K562 (cell line): Measurements from ENCODE around the gene LRRC8C. TPM values are rescaled to one million over a fixed set of nuclear protein-coding genes. Genes with fewer than 3 reads are reported as not detected.
A peak's percentile ranks its signal among the peaks of the same experiment; 100 is the strongest.

Source experiments
- FOSL1 ChIP-seq: fragments of 200-800 bp; sonication (Bioruptor generic); conservative IDR thresholded peaks from 2 replicates; pipeline ENCODE4 v1.6.1; 2016; ENCODE audit warnings: missing genetic modification characterization, missing compliant biosample characterization
- HDAC2 ChIP-seq: fragments of 450-650 bp; IDR thresholded peaks from 2 replicates; pipeline ENCODE4 v1.6.1; 2016; ENCODE audit warnings: mild to moderate bottlenecking
- HDAC8 ChIP-seq: fragments of 450-650 bp; IDR thresholded peaks from 2 replicates; pipeline ENCODE4 v1.6.1; 2016; ENCODE audit warnings: mild to moderate bottlenecking, missing genetic modification characterization, moderate library complexity, missing compliant biosample characterization
- HLTF ChIP-seq: fragments of 450-650 bp; IDR thresholded peaks from 2 replicates; pipeline ENCODE4 v1.6.1; 2016
- NELFE ChIP-seq: IDR thresholded peaks from 2 replicates; pipeline ENCODE4 v1.6.1; 2011; ENCODE audit warnings: mild to moderate bottlenecking; ENCODE audit not compliant: insufficient read depth, insufficient read length
- SETDB1 ChIP-seq: IDR thresholded peaks from one replicate; pipeline ENCODE4 v1.6.1; 2012; ENCODE audit warnings: low read length, control low read depth, inconsistent platforms
- SP2 ChIP-seq: IDR thresholded peaks from 2 replicates; pipeline ENCODE4 v1.6.1; 2011; ENCODE audit warnings: mild to moderate bottlenecking, low read depth, low read length, moderate library complexity; ENCODE audit not compliant: poor library complexity, severe bottlenecking; ENCODE audit errors: extremely low read depth
- ZNF224 ChIP-seq: sonication (generic); formaldehyde crosslinking; IDR thresholded peaks from 2 replicates; pipeline ENCODE4 v1.8.0; 2022; ENCODE audit warnings: mild to moderate bottlenecking, missing genetic modification reagents
- polyA plus RNA-seq, 8 experiments: library from polyadenylated mRNA; depleted of rRNA in 4 of 8; stranded (reverse) in 5 of 8; unstranded in 3 of 8; fragments of >200 nt; fragmentation: Nextera tagmentation in 2 of 8; fragmentation: Illumina TruSeq in 1 of 8; extraction: Ambion mirVana in 2 of 8; extraction: Trizol in 1 of 8; gene quantifications; 2 replicates each; pipeline versions ENCODE4 v1.2.1 to v1.2.3, GENCODE V29; 2011 to 2014; ENCODE audit warnings: inconsistent platforms in 1 of 8, missing spikeins in 1 of 8
- total RNA-seq, 7 experiments: library from RNA; depleted of rRNA in 6 of 7; stranded (reverse); fragments of >200 nt in 6 of 7; fragmentation: Illumina TruSeq in 2 of 7; extraction: Trizol in 2 of 7; gene quantifications; 2 replicates each; pipeline versions ENCODE4 v1.2.1 to v1.2.3, GENCODE V29; 2011 to 2021; ENCODE audit warnings: low replicate concordance in 1 of 7
- TF ChIP-seq, protein P1 (sequence below), 2 experiments: IDR thresholded peaks in 1 of 2; conservative IDR thresholded peaks in 1 of 2; 2 replicates each; pipeline ENCODE4 v1.6.1; 2016; ENCODE audit warnings: low read depth in 2 of 2, mild to moderate bottlenecking in 1 of 2, missing compliant biosample characterization in 1 of 2, missing genetic modification characterization in 1 of 2, moderate library complexity in 1 of 2
- TF ChIP-seq, protein P2 (sequence below): fragments of 450-650 bp; IDR thresholded peaks from 2 replicates; pipeline ENCODE4 v1.6.1; 2016; ENCODE audit warnings: low read depth, mild to moderate bottlenecking, moderate library complexity
- TF ChIP-seq, protein P3 (sequence below), 2 experiments: fragments of 450-650 bp; formaldehyde crosslinking in 1 of 2; IDR thresholded peaks; 2 replicates each; pipeline versions ENCODE4 v1.4.0 to v1.6.1; 2014 to 2020; ENCODE audit warnings: mild to moderate bottlenecking in 2 of 2, borderline replicate concordance in 1 of 2, low read depth in 1 of 2

Gene LRRC8C
- total and polyA plus RNA-seq, 9 of the 15 experiments (the other 6 are each of a cell fraction or from before 2014, with no cell fraction given), result 1.00 to 12.5 (median 4.5) TPM

DNA sequence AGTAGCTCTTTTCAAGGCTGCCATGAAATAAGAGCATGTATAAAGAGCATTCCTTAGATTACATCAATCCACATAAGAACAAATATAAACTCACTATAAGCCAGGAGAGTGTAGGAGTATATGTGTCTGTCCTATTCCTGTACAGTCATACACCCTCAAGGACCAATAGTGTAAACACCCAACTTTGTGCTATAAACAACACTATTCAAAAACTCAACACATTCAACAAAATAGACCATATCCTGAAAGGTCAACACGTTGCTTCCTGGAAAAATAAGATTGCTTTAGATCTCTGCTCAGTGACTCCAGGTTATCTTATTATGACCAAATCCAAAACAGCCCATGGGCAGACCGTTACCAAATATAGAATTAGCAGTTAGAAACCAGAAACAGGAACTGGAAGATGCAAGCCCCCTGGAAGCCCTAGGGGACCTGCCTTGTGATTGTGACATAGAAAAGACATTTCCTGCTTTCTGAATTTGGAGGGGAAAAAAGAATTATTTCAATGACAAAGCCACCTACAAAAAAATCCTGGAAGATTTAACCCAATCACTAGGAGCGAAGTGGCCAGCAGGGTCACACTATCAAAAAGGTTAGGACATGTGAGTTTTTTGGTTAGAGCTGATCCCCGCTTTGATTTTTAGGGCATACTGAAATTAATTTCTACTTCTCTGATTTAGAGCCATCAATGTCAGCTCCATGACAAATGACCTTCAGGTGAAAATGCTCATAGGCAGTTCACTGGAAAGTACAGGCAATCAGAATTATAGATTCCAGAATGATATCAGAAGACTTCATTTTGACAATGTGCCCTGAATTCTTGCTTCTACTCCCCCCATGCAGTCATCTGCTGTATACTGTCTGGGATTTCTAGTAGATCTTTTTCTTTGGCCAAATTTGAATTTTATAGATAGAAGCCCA is 59.9 kb downstream of the LRRC8C start (continued):
- TF ChIP-seq, protein P1, sequence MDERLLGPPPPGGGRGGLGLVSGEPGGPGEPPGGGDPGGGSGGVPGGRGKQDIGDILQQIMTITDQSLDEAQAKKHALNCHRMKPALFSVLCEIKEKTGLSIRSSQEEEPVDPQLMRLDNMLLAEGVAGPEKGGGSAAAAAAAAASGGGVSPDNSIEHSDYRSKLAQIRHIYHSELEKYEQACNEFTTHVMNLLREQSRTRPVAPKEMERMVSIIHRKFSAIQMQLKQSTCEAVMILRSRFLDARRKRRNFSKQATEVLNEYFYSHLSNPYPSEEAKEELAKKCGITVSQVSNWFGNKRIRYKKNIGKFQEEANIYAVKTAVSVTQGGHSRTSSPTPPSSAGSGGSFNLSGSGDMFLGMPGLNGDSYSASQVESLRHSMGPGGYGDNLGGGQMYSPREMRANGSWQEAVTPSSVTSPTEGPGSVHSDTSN (CRISPR knock-in tag; IDR thresholded peaks at IDR 0.05; ENCODE audit: low read depth), result no peak
- TF ChIP-seq, protein P1 (tag; conservative IDR thresholded peaks at IDR 0.05; ENCODE audit: low read depth), result no peak
- TF ChIP-seq SETDB1, result no peak
- no peak for TF ChIP-seq HLTF
- TF ChIP-seq, protein P2, sequence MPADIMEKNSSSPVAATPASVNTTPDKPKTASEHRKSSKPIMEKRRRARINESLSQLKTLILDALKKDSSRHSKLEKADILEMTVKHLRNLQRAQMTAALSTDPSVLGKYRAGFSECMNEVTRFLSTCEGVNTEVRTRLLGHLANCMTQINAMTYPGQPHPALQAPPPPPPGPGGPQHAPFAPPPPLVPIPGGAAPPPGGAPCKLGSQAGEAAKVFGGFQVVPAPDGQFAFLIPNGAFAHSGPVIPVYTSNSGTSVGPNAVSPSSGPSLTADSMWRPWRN, result peak; percentile 84
- TF ChIP-seq FOSL1, result peak; percentile 60
- TF ChIP-seq HDAC8 (tag), result no peak
- TF ChIP-seq, protein P3, sequence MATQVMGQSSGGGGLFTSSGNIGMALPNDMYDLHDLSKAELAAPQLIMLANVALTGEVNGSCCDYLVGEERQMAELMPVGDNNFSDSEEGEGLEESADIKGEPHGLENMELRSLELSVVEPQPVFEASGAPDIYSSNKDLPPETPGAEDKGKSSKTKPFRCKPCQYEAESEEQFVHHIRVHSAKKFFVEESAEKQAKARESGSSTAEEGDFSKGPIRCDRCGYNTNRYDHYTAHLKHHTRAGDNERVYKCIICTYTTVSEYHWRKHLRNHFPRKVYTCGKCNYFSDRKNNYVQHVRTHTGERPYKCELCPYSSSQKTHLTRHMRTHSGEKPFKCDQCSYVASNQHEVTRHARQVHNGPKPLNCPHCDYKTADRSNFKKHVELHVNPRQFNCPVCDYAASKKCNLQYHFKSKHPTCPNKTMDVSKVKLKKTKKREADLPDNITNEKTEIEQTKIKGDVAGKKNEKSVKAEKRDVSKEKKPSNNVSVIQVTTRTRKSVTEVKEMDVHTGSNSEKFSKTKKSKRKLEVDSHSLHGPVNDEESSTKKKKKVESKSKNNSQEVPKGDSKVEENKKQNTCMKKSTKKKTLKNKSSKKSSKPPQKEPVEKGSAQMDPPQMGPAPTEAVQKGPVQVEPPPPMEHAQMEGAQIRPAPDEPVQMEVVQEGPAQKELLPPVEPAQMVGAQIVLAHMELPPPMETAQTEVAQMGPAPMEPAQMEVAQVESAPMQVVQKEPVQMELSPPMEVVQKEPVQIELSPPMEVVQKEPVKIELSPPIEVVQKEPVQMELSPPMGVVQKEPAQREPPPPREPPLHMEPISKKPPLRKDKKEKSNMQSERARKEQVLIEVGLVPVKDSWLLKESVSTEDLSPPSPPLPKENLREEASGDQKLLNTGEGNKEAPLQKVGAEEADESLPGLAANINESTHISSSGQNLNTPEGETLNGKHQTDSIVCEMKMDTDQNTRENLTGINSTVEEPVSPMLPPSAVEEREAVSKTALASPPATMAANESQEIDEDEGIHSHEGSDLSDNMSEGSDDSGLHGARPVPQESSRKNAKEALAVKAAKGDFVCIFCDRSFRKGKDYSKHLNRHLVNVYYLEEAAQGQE (IDR thresholded peaks at IDR 0.05; ENCODE audit: borderline replicate concordance), result no peak; the same call in 1 of the 2 replicates
- TF ChIP-seq, protein P3 (CRISPR knock-in tag; IDR thresholded peaks at IDR 0.05; ENCODE audit: low read depth), result no peak
- TF ChIP-seq ZNF224, result no peak
- TF ChIP-seq NELFE, result no peak
- peak; percentile 91 for TF ChIP-seq HDAC2
- no peak for TF ChIP-seq SP2
